ENCODE measurements around the gene ANKRD34B. TPM values are rescaled to one million over a fixed set of nuclear protein-coding genes. Genes with fewer than 3 reads are reported as not detected.

The ANKRD34B gene
- total RNA-seq = not detected in 2 replicates

DNA sequence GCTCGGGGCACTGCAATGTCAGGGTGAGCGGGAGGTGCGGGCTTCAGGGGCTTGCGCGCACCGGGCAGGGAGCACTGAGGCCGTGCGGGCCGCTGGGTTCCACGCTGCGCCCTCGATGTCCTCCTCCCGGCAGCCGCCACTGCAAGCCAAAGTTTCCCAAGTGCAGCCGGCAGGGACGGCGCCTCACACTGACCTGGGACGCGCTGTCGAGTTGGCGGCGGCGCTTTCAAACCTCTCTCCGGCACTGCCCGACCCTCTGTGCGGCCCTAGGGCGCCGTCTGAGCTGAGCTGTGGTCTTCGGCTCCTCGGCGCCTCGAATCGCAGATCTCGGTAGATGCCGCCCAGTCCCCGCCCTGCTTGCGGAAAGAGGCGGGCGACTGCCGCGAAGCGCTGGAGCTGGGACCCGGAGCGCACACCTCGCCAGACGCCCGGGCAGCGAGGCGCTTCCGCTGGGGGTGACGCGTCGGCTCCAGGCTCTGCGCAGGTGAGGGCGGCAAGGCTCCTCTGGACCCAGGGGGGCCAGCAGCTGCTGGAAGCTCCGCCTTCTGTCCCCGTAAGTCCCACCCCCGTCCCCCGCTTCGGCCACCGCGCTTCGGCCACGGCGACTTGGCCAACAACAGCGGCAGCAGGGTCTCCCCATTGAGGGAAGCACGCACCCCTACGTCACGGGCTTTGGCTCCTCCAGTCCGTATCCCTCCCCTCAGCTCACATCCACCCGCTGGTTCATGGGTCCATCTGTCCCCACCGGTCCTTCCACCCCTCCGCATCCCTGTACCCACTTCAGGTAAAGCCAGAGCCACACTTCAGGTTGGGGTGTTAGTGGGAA lies at the start of gene ANKRD34B:
ANKRD34B (minus strand) TSS at position 320 of the 826 bp plus-strand sequence. CDS start 10,261 bp downstream, outside the sequence.

Small RNA genes lying within 50 kb of the gene (small RNA-seq; reads per million reads assigned to genes)
- not detected for gene DBIP2

Other genes with a start within 250 kb of the ANKRD34B start
- 17.6 and 20.1 TPM in 2 replicates for gene ZFYVE16, start 162.2 kb downstream of the ANKRD34B start, total RNA-seq
- 2.5 and 5.5 TPM in 2 replicates for gene FAM151B, start 82.2 kb downstream of the ANKRD34B start, total RNA-seq
- gene MSH3, start 84.4 kb upstream of the ANKRD34B start, total RNA-seq = 11.0 and 20.7 TPM in 2 replicates
- gene DHFR, start 84.7 kb upstream of the ANKRD34B start, total RNA-seq = 31.2 and 44.6 TPM in 2 replicates